MM.1S (cell line): ENCODE results near the gene OSBP2.

Source experiments
- CTCF ChIP-seq: fragments of 300-600 bp; sonication (generic); IDR thresholded peaks from 2 replicates; pipeline ENCODE4 v1.5.1; 2016; ENCODE audit warnings: antibody characterized with exemption, low read length, mixed read lengths
- EZH2 ChIP-seq: fragments of 300-600 bp; sonication (generic); optimal IDR thresholded peaks from 2 replicates; pipeline ENCODE3; 2017; ENCODE audit warnings: low read depth, mild to moderate bottlenecking, antibody characterized with exemption, low read length, mixed read lengths
- EZH2phosphoT487 ChIP-seq: fragments of 300-600 bp; sonication (generic); IDR thresholded peaks from 2 replicates; pipeline ENCODE4 v1.6.1; 2018; ENCODE audit warnings: antibody characterized with exemption, low read length

GRCh38 chr22:30891781-30892180, 197.1 kb downstream of the OSBP2 start:
- TF ChIP-seq CTCF (no peak), EZH2phosphoT487 (no peak), EZH2 (no peak)
